Measurements from ENCODE around the gene RNF146.

DNA sequence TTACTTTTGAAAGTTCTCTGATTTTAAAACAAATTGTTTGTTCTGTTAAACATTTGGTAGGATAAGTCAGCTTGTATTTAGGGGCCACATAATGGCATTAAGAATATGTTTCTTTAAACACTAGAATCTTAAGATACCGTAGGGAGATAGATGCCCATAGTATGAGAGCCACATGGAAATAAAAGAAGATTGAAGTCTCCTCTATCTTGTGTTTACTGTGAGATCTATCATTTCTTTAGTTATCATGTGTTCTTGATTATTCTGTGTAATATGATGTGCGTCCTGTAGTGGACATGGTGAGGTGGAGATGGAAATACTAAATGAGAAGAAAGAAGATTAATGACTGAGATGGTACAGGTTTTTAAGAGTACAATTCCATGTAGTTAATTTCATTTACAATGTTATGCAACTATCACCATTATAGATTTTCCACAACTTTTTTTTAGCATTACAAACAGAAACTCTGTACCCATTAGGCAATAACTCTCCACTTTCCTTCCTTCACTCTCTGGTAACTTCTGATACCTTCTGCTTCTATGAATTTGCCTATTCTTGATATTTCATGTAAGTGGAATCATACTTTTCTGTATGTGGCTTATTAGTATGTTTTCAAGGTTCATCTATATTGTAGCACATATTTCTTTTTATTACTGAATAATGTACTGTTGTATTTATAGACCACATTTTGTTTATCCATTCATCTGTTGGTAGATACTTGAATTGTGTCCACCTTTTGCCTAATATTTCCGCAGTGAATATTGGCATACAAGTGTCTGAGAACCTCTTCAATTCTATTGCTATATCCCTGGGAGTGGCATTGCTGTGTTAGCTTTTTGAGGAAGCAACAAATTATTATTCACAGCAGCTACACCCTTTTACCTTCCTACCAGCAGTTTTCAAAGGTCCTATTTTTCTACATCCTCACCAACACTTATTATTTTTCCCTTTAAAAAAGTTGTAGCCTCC lies 11.5 kb downstream of the RNF146 start:
- TF ChIP-seq, protein P1, sequence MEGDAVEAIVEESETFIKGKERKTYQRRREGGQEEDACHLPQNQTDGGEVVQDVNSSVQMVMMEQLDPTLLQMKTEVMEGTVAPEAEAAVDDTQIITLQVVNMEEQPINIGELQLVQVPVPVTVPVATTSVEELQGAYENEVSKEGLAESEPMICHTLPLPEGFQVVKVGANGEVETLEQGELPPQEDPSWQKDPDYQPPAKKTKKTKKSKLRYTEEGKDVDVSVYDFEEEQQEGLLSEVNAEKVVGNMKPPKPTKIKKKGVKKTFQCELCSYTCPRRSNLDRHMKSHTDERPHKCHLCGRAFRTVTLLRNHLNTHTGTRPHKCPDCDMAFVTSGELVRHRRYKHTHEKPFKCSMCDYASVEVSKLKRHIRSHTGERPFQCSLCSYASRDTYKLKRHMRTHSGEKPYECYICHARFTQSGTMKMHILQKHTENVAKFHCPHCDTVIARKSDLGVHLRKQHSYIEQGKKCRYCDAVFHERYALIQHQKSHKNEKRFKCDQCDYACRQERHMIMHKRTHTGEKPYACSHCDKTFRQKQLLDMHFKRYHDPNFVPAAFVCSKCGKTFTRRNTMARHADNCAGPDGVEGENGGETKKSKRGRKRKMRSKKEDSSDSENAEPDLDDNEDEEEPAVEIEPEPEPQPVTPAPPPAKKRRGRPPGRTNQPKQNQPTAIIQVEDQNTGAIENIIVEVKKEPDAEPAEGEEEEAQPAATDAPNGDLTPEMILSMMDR (IDR thresholded peaks at IDR 0.05; ENCODE audit: insufficient read depth, low read length) = no peak
- TF ChIP-seq POLR2AphosphoS5 (IDR thresholded peaks at IDR 0.05; ENCODE audit: low read depth) = no peak
- no peak for TF ChIP-seq GABPA (IDR thresholded peaks at IDR 0.05; ENCODE audit: low read depth)
- no peak for TF ChIP-seq REST (IDR thresholded peaks at IDR 0.05; ENCODE audit: insufficient replicate concordance, low read depth)
- TF ChIP-seq SPI1 (IDR thresholded peaks at IDR 0.05; ENCODE audit: borderline replicate concordance, low read depth) = no peak

Measured in HL-60 (cell line).